Hypothalamus (tissue), 51 donors: Measurements from ENCODE around the gene UBXN11.
A peak's percentile ranks its signal among the peaks of the same experiment; 100 is the strongest.
"Not testable (repeated sequence)": the region's sequence is repeated elsewhere in the genome, so short reads cannot be mapped to it uniquely, and the experiment has no call there.

Experiments used
- DNase-seq, 51 donors: peaks; one replicate each; lab custom pipeline; 2025; lab: John Stamatoyannopoulos, UW

Gene UBXN11

DNA sequence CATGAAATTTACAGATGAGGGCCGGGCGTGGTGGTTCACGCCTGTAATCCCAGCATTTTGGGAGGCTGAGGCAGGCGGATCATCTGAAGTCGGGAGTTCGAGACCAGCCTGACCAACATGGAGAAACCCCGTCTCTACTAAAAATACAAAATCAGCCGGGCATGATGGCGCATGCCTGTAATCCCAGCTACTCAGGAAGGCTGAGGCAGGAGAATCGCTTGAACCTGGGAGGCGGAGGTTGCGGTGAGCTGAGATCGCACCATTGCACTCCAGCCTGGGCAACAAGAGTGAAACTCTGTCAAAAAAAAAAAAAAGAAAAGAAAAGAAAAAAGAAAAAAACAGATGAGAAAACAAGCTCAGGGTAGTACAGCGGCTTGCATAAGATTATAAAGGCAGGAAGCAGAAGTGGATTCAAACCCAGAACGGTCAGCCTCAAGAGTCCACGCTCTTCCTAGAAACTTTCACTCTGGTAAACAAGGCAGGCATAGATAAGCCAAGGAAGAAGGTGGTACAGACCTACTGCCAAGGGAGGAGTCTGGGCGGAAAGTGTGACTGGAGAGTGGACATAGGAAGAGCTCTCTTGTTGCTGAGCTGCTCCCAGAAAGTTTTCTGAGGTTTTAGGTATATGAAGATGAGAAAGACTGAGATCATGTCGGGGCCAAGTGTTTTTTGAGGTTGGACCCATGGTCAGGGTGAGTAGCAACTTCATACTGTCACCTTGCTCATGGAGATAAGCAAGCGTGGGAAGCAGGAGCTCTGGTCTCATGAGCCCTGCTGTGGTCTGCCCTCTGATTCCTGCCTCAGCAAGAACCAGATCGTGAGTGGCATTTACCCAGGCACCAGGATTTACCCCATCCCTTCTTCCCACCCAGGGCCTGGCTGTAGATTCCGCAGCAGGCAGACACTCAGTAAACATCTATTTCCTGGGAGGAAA lies 1.8 kb upstream of the UBXN11 start:
- not testable (repeated sequence) for DNase-seq

DNA sequence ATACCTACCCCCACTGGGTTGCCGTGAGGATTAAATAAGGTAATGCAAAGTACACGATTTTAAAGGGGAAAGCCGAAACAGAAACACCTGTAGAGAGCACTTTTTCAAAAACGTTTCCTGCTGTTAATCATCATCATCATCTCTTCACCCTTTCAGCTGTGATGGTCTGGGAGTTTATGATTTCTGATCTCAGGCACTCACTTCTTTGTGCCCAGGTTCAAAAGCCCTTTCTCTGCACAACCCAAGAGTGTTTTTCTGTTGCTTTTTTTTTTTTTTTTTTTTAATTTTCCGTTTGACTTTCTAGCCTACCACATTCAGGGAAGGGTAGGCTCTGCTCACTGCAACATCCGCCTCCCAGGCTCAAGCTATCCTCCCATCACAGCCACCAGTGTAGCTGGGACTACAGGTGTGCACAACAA lies 936 bp upstream of the UBXN11 start:
- DNase-seq: no peak

DNA sequence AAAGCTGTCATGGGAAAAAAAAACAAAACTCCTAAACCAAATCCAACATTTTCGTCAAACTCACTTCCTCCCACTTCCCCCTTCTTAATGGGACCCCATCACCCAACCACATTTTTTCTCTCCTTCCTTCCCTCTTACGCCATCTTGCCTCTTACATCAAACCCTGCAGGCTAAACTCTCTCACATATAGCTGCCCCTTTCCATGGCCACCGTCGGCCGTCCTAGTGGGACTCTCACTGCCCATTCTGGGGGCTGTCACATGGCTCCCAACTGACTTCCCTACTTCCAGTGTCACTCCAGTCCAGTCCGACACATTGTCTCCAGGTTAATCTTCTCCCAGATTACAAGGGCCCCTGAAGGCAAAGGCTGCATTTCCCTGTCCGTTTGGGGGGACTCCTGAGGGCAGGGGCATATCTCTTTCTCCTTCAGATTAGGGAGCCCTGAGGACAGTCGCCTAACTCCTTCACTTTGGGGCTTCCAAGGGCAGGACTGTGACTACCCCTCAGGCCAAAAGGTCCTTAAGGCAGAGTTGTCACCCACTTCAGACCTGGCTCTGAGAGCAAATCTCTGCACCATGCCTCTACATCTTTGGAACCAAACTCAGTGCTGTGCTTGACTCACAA lies 658 bp downstream of the UBXN11 start:
- no peak for DNase-seq

DNA sequence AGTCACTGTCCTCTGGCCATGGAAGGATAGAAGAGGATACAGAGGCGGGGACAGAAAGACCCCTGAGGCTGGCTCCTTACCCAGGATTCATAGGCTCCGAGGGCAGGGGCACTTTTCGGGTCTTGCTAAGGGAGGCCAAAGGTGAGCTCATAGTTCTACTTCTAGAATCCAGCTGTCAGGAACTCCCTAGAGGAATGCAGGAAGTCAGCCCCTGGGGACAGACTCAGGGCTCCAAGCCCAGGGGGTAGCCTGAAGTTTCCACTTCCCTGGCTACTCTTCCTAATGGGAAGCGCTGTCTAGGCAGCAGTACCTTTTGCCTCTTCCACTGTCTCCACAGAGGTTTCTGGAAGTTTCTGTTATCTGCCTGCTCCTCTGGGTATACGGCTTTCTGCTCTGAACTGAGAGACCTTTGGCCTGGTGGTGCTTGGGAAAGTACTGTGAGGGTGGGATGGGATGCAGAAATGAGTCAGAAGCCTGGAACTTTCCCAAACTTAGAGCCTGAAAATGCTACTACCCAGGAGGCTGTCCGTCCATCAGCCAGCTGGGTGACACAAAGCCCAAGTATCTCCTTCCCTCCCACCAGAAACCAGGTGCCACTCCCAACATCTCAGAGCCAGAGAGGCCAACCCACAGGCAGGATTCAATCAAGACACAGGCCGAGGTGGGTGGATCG lies 3.6 kb downstream of the UBXN11 start:
- DNase-seq: no peak

DNA sequence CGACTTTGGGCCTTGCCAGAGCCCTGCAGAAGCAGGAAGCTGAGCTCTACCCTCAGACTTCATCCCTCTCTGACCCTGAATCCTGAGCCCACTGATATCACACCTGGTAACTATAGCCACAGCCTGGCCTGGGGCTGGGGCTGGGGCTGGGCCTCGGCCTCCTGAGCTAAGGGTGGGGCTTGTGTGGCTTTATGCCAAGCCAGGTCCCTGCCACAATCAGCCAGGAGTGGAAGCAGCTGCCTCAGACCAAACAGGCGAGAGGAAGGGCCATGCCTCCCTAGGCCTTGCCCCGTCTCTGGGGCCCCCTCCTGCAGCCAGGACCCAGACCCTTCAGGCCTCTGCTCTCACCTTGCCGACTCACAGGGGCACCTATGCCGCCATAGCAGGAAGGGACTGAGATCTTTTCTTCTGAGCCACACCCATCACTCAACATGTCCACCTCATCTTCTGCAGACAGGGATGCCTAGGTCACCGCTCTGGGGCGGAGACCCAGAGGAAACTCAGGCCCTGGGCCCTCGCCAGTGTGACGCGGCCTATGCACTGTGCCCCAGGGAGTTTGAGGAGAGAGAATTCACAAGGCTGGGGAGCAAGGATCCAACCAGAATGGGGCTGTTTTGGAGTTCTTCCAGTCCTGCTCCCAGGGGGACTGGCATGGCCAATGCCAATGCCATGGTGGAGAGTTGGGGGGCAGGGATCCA lies 5.7 kb downstream of the UBXN11 start:
- no peak for DNase-seq

DNA sequence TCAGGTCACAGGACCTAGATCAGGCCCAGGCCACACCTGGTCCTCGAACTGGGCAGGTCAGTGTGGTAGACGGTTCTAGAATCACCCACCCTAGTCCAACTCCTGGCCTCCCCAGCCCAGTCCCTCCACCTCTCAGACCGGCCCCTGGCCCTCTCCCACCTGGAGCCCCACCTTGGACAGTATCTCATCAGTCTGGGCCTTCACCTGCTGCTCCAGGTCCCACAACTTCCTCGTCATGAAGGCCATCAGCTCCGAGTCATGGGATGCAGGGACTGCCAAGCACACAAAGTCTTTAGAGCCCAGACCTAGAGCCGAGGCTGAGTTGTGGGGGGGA lies 8.7 kb downstream of the UBXN11 start:
- no peak for DNase-seq

DNA sequence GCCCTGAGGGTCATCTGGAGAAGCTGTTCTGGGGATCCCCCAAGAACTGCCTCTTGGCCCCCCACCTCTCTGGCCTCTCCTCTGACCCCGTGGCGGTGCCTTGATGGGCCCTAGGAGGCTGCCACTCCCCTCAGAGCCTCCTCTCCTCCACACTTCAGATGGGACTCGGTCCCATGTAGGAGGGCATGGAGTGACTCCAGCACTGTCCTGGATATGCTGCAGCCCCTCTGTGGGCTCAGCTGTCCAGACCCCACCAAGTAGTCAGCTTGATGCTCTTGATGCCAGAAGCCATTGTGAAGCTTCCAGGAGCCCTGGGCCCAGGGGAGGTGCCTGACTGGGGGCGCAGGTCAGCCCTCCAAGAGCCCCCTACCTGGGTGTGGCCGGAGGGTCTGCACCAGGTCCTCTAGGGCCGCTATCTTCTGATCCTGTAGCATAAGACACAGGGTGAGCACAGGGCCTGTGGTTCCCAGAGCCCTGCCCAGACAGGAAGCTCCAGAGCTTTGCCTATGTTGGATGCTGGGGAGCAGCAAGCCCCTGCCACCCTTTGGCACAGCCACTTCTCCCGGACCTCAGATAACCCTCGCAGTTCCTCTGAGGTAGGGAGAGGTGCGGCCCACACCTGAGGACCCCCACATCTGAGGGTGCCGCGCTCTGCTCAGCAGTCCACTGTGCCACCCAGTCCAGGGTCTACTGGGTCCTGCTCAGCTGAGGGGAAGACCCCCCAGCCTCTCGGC lies 9.2 kb downstream of the UBXN11 start:
- no peak for DNase-seq

DNA sequence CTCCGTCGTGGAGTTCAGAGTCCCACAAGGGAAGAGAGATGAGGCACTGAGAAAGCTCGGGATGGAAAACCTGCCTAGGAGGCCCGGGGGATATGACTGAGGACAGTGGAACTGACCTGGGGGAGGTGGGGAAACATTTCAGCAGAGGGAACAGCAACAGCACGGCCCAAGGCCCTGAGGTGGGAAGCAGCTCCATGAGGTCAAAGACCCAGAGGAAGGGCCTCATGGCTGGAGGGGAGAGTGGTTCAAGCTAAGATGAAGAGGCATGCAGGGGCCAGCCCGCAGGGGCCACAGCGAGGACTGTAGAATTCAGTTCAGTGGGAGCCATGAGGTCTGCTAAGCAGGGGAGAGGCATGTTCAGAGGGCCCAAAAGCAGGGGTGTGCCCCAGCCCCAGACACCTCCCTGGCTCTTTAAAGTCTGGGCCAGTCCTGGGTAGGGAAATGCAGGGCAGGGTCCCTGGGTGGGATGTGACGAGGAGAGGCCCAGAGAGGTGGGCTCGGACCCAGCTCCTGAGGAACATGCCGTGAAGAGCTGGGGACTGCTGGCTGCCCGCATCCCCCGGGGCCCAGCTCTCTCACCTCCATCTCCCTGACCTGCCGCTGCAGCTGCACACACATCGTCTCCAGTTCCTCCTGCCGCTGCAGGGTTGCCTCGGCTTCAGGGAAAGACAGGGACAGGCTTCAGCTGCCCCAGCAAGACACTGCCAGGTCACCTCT lies 9.9 kb downstream of the UBXN11 start:
- no peak for DNase-seq

DNA sequence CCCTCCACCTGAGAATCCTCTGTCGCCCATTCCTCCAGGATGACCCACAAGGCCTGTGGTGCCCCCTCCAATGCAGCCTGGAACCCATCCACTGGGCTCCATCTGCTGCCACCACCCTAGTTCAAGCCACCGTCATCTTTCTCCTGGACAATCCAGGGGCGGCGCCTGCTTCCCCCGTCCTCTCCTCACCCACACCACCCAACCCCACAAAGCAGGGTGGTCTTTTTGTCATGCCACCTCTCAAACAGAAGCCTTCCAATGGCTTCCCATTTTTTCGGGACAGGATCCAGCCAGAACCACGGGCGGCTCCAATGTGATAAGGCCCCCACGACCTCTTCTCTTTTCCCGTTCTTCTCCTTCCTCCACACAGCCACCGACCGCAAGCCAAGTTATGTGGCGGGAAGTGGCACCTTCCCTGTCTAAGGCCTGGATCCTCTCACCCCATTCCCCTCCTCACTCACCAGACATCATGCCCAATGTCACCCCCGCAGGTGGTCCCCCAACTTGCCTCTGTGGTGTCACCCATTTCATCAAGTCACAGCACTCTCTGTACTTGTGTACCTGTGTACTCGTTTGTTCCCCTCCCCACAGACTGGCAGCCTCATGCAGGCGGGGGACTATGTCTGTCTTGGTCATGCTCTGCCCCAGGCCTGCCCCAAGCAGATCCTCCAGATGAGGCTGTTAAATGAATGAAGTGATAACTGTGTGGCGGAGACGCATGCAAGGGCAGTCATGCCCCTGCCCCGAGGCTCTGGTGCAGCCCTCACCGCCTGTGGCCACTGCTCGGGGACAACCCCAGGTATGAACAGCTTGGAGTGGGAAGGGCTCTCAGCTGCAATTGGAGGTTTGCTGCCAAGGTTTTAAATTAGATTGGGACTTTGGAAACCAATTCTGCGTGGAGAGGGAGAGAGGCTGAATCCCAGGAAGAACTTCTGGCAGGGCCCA lies 11.0 kb downstream of the UBXN11 start:
- no peak for DNase-seq

DNA sequence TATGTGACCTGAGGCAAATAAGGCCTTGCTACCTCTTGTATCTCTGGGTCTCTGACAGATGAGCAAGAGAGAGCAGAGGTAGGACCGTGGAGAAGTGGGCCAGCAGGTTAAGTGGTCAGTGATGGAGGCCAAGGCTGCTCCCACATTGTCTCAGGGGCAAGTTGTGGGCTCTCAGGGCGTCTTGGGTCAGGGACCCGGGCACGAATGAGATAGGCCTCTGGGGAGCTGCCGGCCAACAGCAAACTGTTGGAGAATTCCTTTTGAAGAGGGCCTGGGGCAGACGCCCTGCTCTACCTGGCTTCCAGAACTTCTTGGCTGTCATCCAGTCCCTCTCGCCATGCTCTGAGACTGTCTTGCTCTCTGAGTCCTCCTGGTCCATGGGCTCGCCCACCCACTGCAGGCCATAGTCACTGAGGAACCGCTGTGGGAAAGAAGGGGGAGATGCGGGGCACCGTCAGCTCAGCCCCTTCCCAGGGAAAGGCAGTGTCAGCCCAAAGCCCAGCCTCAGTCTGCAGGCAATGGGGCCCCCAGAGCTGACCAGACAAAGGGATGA lies 12.4 kb downstream of the UBXN11 start:
- no peak for DNase-seq

DNA sequence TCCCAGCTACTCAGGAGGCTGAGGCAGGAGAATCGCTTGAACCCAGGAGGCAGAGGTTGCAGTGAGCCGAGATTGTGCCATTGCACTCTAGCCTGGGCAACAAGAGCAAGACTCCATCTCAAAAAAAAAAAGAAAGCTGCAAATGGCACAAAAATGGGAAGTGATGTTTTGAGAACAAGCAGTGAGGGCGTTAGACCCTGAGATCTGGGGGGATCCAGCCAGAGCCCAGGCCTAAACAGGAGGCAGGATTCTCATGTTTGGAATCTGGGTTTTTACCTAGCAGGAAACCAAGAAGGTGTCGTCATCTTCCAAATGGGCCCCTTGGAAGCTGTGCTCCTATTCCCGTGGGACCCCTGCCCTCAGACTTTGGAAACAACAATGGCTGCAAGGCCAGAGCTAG lies 13.7 kb downstream of the UBXN11 start:
- DNase-seq: not testable (repeated sequence)

DNA sequence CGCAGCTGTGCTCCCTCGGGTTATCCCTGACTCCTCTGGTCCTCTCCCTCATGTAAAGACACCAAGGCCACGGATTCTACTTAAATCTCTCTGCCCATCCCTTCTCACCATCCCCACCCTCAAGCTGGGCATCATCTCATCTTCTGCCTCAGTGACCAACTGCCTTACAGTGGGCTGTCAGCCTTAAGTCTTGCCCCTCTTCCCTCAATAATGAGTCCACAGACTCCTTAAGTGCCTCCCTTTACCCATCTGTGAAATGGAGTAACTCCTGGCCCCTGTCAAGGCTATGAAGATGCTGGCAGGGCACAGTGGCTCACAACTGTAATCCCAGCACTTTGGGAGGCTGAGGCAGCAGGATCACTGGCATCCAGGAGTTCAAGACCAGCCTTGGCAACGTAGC lies 14.5 kb downstream of the UBXN11 start:
- DNase-seq: no peak

DNA sequence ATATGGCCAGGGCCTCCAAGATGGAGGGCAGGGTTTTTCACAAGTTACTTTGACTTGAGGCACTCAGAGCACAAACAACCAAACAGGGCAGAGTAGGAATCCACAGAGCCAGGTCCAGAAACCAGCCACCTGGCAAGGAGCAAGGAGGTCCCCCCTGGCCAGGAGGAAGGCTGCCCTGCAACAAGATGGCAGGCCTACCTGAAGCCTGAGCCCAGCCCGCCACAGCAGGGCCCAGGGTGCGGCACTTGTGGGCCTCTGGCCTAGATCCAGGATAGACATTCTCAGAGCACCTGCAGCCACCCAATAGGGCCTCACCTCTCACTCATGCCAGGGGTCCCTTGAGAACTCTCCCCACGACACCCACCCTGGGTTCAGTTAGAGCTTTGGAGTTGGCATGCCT lies 15.0 kb downstream of the UBXN11 start:
- DNase-seq: no peak

DNA sequence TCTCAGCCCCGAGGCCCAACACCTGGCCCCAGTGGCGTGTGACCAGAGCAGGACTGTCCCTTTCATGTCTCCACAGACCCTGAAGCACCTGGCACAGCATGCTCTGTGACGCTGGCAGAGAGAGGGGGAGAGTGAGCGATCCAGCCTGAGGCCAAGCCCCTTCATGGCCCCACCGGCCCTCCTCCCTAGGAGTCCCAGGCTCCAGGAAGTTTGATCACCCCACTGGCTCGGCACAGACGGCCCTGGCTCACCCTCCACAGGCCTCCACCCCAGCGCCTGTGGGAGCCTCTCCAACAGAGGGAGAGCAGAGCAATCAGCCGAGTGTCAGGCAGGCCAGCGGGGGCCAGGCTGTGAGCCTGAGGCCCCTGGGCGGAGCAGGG lies 15.6 kb downstream of the UBXN11 start:
- no peak for DNase-seq

DNA sequence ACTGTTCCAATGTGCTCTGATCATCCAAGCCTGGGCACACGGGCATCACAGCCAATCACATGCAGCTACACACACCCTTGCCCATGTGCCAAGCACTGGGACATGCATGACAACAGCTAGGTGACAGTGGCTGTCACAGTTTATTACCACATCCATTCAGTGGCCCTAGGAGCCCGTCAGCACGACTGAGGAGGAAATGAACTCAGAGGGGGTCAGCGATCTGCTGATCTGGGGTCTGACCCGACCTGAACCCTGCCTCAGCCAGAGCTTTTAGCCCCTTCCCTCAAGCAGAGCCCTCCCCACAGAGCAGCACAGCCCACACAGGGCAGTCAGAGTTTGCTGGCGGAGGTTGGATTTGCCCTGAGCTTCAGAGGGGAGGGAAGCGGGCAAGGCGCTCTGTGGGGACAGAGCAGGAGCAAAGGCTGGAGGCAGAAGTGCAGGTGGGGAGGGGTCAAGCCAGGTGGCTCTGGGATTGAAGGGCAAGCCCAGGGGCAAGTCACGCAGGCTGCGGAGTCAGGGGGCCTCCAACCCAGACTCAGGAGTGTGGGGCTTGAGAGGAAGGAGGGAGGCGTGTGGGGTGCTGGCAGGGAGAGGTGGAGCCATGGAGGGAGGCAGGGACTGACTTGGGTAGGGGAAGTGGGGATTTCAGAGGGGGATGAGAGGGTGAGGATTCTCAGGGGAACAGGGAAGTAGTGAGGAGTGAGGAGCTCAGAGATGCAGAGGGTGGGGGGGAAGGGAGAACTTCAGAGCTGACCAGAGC lies 16.1 kb downstream of the UBXN11 start:
- DNase-seq: no peak

DNA sequence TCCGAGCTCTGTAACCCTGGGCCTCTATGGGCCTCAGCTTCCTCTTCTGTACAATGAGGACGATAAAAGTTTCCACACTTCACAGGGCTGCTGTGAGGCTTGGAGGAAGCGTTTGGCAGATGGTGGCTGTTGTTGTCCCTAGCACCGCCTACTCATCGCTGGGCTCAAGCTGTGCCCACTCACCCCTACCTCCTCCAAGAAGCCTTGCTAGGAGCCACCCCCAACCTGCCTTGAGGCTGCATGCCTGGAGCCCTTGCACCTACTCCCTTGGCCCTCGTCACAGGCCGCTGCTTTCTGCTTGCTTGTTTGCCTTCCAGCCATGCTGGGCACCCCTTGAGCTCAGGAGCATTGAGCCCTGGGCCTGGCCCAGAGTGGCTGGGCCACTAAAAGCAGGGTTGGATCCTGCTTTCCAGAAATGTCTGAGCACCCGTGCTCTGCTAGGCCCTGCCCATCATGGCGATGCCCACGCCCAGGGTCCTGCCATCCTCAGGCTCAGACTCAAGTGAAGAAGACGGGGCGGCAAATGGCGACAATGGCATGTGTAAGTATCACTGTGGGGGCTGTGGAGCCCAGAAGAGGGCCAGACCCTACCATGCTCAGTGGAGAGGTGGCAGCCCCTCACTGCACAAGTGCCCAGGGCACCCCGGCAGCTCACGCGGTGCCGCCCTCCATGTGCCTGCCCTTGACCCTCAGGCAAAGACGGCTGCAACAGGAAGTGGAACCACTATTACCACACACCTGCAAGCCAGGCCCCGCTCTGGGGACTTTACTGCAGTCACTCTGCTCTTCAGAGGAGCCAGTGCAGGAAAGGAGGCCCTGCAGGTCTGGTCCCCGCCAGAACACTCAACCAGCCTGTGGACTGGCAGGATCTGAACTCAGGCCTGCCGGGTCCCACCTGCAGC lies 17.0 kb downstream of the UBXN11 start:
- DNase-seq: peak in 3 of 51 donors; percentile 20 to 55 (median 26)
